ENCODE measurements around the gene SCAF11.
"Not testable (repeated sequence)": the region's sequence is repeated elsewhere in the genome, so short reads cannot be mapped to it uniquely, and the experiment has no call there.

- TF ChIP-seq POLR2A, EP300, CTCF (IDR thresholded peaks at IDR 0.05): not testable (repeated sequence)
Measured at GRCh38 chr12:46018712-46019111, 28.3 kb upstream of the SCAF11 start.
